HCT116 (cell line): Measurements from ENCODE around the gene SLC27A1. TPM values are rescaled to one million over a fixed set of nuclear protein-coding genes. Genes with fewer than 3 reads are reported as not detected.
"Not testable (repeated sequence)": the region's sequence is repeated elsewhere in the genome, so short reads cannot be mapped to it uniquely, and the experiment has no call there.

Experiments used
- ATAC-seq: fragments of 200-7000 bp; cut with Tn5 transposase; 2 replicates; pipeline ENCODE4 v1.9.1; 2020; ENCODE audit warnings: mild to moderate bottlenecking, moderate library complexity
- BruUV-seq: library from RNA; stranded (reverse); fragments of 400-500 nt; replicated peaks from 2 replicates; lab custom pipeline; 2021; lab: Mats Ljungman, UMichigan
- CTCF ChIA-PET: fragments of 300-600 bp; sonication (Branson Sonifier 250); formaldehyde crosslinking; loops from one replicate; lab custom pipeline; 2021; ENCODE audit warnings: antibody characterized with exemption; lab: Charles Lee
- POLR2A ChIA-PET: fragments of 300-600, 350-600 bp; sonication (Branson Sonifier 250); formaldehyde crosslinking; loops from one replicate; lab custom pipeline; 2021; ENCODE audit warnings: antibody characterized with exemption; lab: Charles Lee
- RAD21 ChIA-PET, 2 experiments: fragments of 300-600 bp; sonication (Branson Sonifier 250); formaldehyde crosslinking; loops; one replicate each; lab custom pipeline; 2023; ENCODE audit warnings: low total read pairs in 2 of 2; ENCODE audit not compliant: uncharacterized antibody in 2 of 2, unreplicated experiment in 2 of 2, low non-redundant PET in 1 of 2; lab: Charles Lee
- DNase-seq: peaks from one replicate; pipeline ENCODE4 v3.0.0-alpha.2; 2010; ENCODE audit warnings: low read depth, low spot score
- H2AFZ ChIP-seq: fragments of 200-600 bp; shearing (Covaris generic), sonication (generic); 2 replicates; pipeline ENCODE4 v1.6.1; 2017; ENCODE audit warnings: low read depth, mixed run types, mixed read lengths, antibody characterized with exemption, low read length; ENCODE audit not compliant: poor library complexity, severe bottlenecking
- H3K27ac ChIP-seq: 2 replicates; pipeline ENCODE4 v1.5.1; 2012; ENCODE audit warnings: low read depth, low read length
- H3K27me3 ChIP-seq: fragments of 200-600 bp; sonication (generic); 2 replicates; pipeline ENCODE4 v1.6.1; 2016; ENCODE audit warnings: mixed run types, low read length, mixed read lengths; ENCODE audit not compliant: insufficient read depth
- H3K36me3 ChIP-seq, 2 experiments: fragments of 200-500 bp in 1 of 2; fragments of 200-600 bp in 1 of 2; sonication (Bioruptor generic) in 1 of 2; sonication (generic) in 1 of 2; 2 replicates each; pipeline versions ENCODE4 v1.5.1 to v1.6.1; 2014 to 2016; ENCODE audit warnings: low read length in 2 of 2, inconsistent platforms in 1 of 2, mixed read lengths in 1 of 2, mixed run types in 1 of 2; ENCODE audit not compliant: insufficient read depth in 2 of 2, control insufficient read depth in 1 of 2
- H3K4me1 ChIP-seq, 2 experiments: fragments of 200-600 bp in 1 of 2; sonication (generic) in 1 of 2; 2 replicates each; pipeline versions ENCODE4 v1.5.1 to v1.6.1; 2012 to 2017; ENCODE audit warnings: low read length in 2 of 2, inconsistent platforms in 1 of 2, mild to moderate bottlenecking in 1 of 2, mixed read lengths in 1 of 2, mixed run types in 1 of 2, moderate library complexity in 1 of 2; ENCODE audit not compliant: insufficient read depth in 2 of 2, control insufficient read depth in 1 of 2
- H3K4me2 ChIP-seq: fragments of 200-600 bp; sonication (generic); 2 replicates; pipeline ENCODE4 v1.6.1; 2017; ENCODE audit warnings: mixed run types, low read length, mixed read lengths
- H3K4me3 ChIP-seq, 2 experiments: fragments of 200-600 bp in 1 of 2; sonication (generic) in 1 of 2; replicated peaks in 1 of 2; 2 replicates each; pipeline ENCODE4 v1.5.1; 2011 to 2016; ENCODE audit warnings: low read length in 2 of 2, control low read depth in 1 of 2, low read depth in 1 of 2, mild to moderate bottlenecking in 1 of 2, mixed read lengths in 1 of 2, mixed run types in 1 of 2
- H3K79me2 ChIP-seq: fragments of 200-600 bp; sonication (generic); 2 replicates; pipeline ENCODE4 v1.6.1; 2017; ENCODE audit warnings: mild to moderate bottlenecking, mixed run types, low read length, moderate library complexity, mixed read lengths; ENCODE audit not compliant: insufficient read depth
- H3K9ac ChIP-seq: fragments of 200-600 bp; sonication (generic); 2 replicates; pipeline ENCODE4 v1.6.1; 2016; ENCODE audit warnings: low read length, mixed read lengths
- H3K9me2 ChIP-seq: fragments of 200-600 bp; sonication (generic), shearing (Covaris generic); 2 replicates; pipeline ENCODE4 v1.6.1; 2017; ENCODE audit warnings: mixed run types, mild to moderate bottlenecking, moderate library complexity; ENCODE audit not compliant: insufficient read depth
- H3K9me3 ChIP-seq, 2 experiments: fragments of 200-500 bp in 1 of 2; fragments of 200-600 bp in 1 of 2; sonication (Bioruptor generic) in 1 of 2; sonication (generic) in 1 of 2; 2 replicates each; pipeline ENCODE4 v1.6.1; 2014 to 2017; ENCODE audit warnings: low read length in 2 of 2, mixed read lengths in 2 of 2, inconsistent platforms in 1 of 2, low read depth in 1 of 2, mild to moderate bottlenecking in 1 of 2, mixed run types in 1 of 2, moderate library complexity in 1 of 2; ENCODE audit not compliant: control insufficient read depth in 1 of 2, insufficient read depth in 1 of 2
- H4K20me1 ChIP-seq: fragments of 200-600 bp; sonication (generic), shearing (Covaris generic); 2 replicates; pipeline ENCODE4 v1.6.1; 2017; ENCODE audit warnings: mixed run types, mild to moderate bottlenecking, moderate library complexity; ENCODE audit not compliant: insufficient read depth
- CBX3 ChIP-seq: IDR thresholded peaks from 2 replicates; pipeline ENCODE4 v1.6.1; 2012; ENCODE audit warnings: low read depth
- EGR1 ChIP-seq: IDR thresholded peaks from 2 replicates; pipeline ENCODE4 v1.6.1; 2012; ENCODE audit warnings: low read depth
- EZH2 ChIP-seq: fragments of 200-600 bp; sonication (generic); IDR thresholded peaks from 2 replicates; pipeline ENCODE4 v1.6.1; 2017; ENCODE audit warnings: antibody characterized with exemption, mixed run types
- FOSL1 ChIP-seq: IDR thresholded peaks from 2 replicates; pipeline ENCODE4 v1.6.1; 2012; ENCODE audit warnings: low read depth
- JUND ChIP-seq: IDR thresholded peaks from 2 replicates; pipeline ENCODE4 v1.6.1; 2012
- POLR2AphosphoS5 ChIP-seq: IDR thresholded peaks from 2 replicates; pipeline ENCODE4 v1.6.1; 2011; ENCODE audit warnings: mild to moderate bottlenecking, low read depth, low read length, moderate library complexity
- RAD21 ChIP-seq: IDR thresholded peaks from 2 replicates; pipeline ENCODE4 v1.6.1; 2012; ENCODE audit warnings: low read depth, mild to moderate bottlenecking
- SIN3A ChIP-seq: IDR thresholded peaks from 2 replicates; pipeline ENCODE4 v1.6.1; 2012; ENCODE audit warnings: low read depth
- SP1 ChIP-seq: IDR thresholded peaks from 2 replicates; pipeline ENCODE4 v1.6.1; 2012; ENCODE audit warnings: low read depth
- YY1 ChIP-seq: IDR thresholded peaks from 2 replicates; pipeline ENCODE4 v1.6.1; 2011; ENCODE audit warnings: low read length, low read depth, moderate library complexity, mild to moderate bottlenecking; ENCODE audit not compliant: insufficient replicate concordance; ENCODE audit errors: extremely low read depth
- ZFX ChIP-seq: fragments of 450-650 bp; IDR thresholded peaks from 2 replicates; pipeline ENCODE4 v1.6.1; 2017
- intact Hi-C: fragments of 100-400 bp; cut with micrococcal nuclease; formaldehyde crosslinking; loops from 2 replicates; pipeline ENCODE4 v1.10.0; 2022
- total RNA-seq: library from RNA; stranded (reverse); gene quantifications from one replicate; pipeline ENCODE4 v1.2.1, GENCODE V29; 2021; ENCODE audit not compliant: unreplicated experiment
- TF ChIP-seq, protein P1 (sequence below): IDR thresholded peaks from 2 replicates; pipeline ENCODE4 v1.6.1; 2012
- TF ChIP-seq, protein P2 (sequence below): IDR thresholded peaks from 2 replicates; pipeline ENCODE4 v1.6.1; 2012
- TF ChIP-seq, protein P3 (sequence below), 3 experiments: fragments of 200-600 bp in 1 of 3; sonication (generic) in 1 of 3; IDR thresholded peaks in 2 of 3; conservative IDR thresholded peaks in 1 of 3; 2 replicates each; pipeline ENCODE4 v1.5.1; 2012 to 2017; ENCODE audit warnings: low read depth in 2 of 3, low read length in 2 of 3, antibody characterized with exemption in 1 of 3, borderline replicate concordance in 1 of 3, control low read depth in 1 of 3, mild to moderate bottlenecking in 1 of 3, mixed read lengths in 1 of 3, mixed run types in 1 of 3, moderate library complexity in 1 of 3; ENCODE audit not compliant: insufficient read depth in 1 of 3

The SLC27A1 gene
- total RNA-seq, 1 experiment from 2014 or later, result 22.5 TPM

DNA sequence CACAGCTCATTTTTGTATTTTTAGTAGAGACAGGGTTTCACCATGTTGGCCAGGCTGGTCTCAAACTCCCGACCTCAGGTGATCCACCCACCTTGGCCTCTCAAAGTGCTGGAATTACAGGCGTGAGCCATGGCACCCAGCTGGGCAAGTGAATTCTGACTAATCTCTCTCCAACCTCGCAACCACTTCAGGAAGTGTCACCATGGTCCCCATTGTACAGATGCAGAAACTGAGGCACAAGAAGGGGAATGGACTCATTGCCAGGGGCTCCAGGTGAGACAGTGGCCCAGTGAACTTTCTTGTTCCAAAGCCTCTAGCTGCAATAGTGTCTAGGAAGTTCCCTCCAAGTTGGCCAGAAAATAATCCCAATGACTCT lies 38.2 kb downstream of the SLC27A1 start:
- intact Hi-C loops, H2AFZ ChIP-seq, H3K36me3 ChIP-seq, H3K27me3 ChIP-seq: not testable (repeated sequence)
- POLR2A ChIA-PET, result interaction anchor here (1.0 to 1.3 kb wide), 2 partner anchors 21 to 351 kb away, joined by 3 to 4 read pairs; partner anchors contain the start of gene RPL18A
- Histone ChIP-seq H3K4me1 (peaks cover 39 to 60% of the 10 kb centered on the region in 2 experiments), H3K4me2 (peak overlapping the region; percentile 95), H3K4me3 (peak overlapping the region in 1 of 2 experiments; percentile 18; a peak in 2 of 4 replicates)
- TF ChIP-seq POLR2AphosphoS5 (0 out of 2 replicates have a peak, but pooled peaks have one; percentile 2), CBX3 (peak; percentile 68; the same call in 1 of the 2 replicates), SIN3A (0 out of 2 replicates have a peak, but pooled peaks have one; percentile 20), JUND (peak; percentile 20; the same call in 1 of the 2 replicates), EGR1 (peak; percentile 42)
- TF ChIP-seq, all 23 proteins: peak for 5; not testable (repeated sequence) for 18
- ATAC-seq, BruUV-seq, H3K9me3 ChIP-seq, H4K20me1 ChIP-seq, RAD21 ChIA-PET, H3K9me2 ChIP-seq: not testable (repeated sequence)
- Histone ChIP-seq H3K9ac (peak overlapping the region; percentile 62), H3K79me2 (peaks cover 67% of the 10 kb centered on the region), H3K27ac (peak overlapping the region; percentile 100)
- CTCF ChIA-PET, result interaction anchor here (2.1 kb wide), 1 partner anchor 13 kb away, joined by 7 read pairs; no protein-coding TSS in a partner anchor
- peak; percentile 54 for DNase-seq

DNA sequence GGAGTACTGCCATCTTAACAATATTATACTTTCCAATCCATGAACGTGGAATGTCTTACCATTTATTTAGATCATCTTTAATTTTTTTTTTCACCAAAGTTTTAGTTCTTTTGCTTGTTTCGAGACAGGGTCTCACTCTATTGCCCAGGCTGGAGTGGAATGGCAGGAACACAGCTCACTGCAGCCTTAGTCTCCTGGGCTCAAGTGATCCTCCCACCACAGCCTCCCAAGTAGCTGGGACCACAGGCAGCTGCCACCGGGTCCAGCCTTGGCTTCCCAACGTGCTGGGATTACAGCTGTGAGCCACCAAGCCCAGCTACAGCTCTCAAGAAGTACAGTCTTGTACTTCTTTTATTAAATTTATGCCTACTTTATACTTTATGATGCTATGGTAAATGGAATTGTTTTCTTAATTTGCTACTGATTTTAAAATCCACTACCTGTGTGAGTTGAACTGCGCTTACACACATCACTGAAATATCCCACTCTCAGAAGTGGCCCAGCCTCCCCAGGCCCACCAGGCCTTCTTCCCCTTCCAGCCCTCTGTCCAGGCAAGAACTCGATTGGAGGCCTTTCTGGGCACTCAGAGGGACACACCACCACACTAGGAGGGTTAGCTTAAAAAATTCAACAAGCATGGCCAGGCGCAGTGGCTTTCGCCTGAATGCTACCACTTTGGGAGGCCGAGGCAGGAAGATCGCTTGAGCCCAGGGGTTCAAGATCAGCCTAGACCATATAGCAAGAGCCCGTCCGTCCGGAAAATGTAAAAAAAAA lies 40.1 kb downstream of the SLC27A1 start:
- intact Hi-C loops, result loop anchor here (5.0 kb wide), 2 partner anchors 67 to 267 kb away; no protein-coding TSS in a partner anchor
- peak overlapping the region; percentile 100 for H3K27ac ChIP-seq
- peak overlapping the region; percentile 97 for H3K9ac ChIP-seq
- no peak overlapping the region for H2AFZ ChIP-seq
- H3K36me3 ChIP-seq, result no peaks in the 10 kb centered on the region
- H3K9me2 ChIP-seq, result no peaks in the 10 kb centered on the region
- DNase-seq, result no peak
- no peaks in the 10 kb centered on the region for H3K9me3 ChIP-seq
- TF ChIP-seq POLR2AphosphoS5, result no peak
- TF ChIP-seq, protein P1, sequence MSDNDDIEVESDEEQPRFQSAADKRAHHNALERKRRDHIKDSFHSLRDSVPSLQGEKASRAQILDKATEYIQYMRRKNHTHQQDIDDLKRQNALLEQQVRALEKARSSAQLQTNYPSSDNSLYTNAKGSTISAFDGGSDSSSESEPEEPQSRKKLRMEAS, result no peak
- TF ChIP-seq EZH2, result no peak
- TF ChIP-seq, protein P2, sequence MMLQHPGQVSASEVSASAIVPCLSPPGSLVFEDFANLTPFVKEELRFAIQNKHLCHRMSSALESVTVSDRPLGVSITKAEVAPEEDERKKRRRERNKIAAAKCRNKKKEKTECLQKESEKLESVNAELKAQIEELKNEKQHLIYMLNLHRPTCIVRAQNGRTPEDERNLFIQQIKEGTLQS, result no peak
- TF ChIP-seq JUND, result no peak
- no peak for TF ChIP-seq RAD21
- no peak for TF ChIP-seq YY1
- TF ChIP-seq SP1, result no peak
- TF ChIP-seq SIN3A, result no peak
- TF ChIP-seq, protein P3, sequence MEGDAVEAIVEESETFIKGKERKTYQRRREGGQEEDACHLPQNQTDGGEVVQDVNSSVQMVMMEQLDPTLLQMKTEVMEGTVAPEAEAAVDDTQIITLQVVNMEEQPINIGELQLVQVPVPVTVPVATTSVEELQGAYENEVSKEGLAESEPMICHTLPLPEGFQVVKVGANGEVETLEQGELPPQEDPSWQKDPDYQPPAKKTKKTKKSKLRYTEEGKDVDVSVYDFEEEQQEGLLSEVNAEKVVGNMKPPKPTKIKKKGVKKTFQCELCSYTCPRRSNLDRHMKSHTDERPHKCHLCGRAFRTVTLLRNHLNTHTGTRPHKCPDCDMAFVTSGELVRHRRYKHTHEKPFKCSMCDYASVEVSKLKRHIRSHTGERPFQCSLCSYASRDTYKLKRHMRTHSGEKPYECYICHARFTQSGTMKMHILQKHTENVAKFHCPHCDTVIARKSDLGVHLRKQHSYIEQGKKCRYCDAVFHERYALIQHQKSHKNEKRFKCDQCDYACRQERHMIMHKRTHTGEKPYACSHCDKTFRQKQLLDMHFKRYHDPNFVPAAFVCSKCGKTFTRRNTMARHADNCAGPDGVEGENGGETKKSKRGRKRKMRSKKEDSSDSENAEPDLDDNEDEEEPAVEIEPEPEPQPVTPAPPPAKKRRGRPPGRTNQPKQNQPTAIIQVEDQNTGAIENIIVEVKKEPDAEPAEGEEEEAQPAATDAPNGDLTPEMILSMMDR (IDR thresholded peaks at IDR 0.05 in 2 of 3, conservative IDR thresholded peaks at IDR 0.05 in 1 of 3; ENCODE audit: borderline replicate concordance in 1 of 3, insufficient read depth in 1 of 3, low read depth in 2 of 3, low read length in 2 of 3), result no peak
- no peak for TF ChIP-seq FOSL1
- TF ChIP-seq ZFX, result no peak; the same call in 1 of the 2 replicates
- no peak for TF ChIP-seq EGR1
- H3K4me2 ChIP-seq, result peak overlapping the region; percentile 95
- peaks cover 54% of the 10 kb centered on the region for H3K79me2 ChIP-seq
- POLR2A ChIA-PET, result interaction anchor here (0.7 to 1.8 kb wide), 3 partner anchors 28 to 256 kb away, joined by 3 read pairs; no protein-coding TSS in a partner anchor
- CTCF ChIA-PET, result interaction anchor here (0.6 to 1.1 kb wide), 2 partner anchors 45 to 63 kb away, joined by 3 read pairs; no protein-coding TSS in a partner anchor
- no TSS peak for BruUV-seq
- H3K27me3 ChIP-seq, result no peaks in the 10 kb centered on the region
- H3K4me1 ChIP-seq, result peaks cover 46 to 66% of the 10 kb centered on the region in 2 experiments
- peak overlapping the region; percentile 87 to 99 for H3K4me3 ChIP-seq
- no peak for ATAC-seq
- no peaks in the 10 kb centered on the region for H4K20me1 ChIP-seq
- RAD21 ChIA-PET, result interaction anchor here in 1 of 2 experiments (0.7 kb wide), 1 partner anchor 46 kb away, joined by 3 read pairs; no protein-coding TSS in a partner anchor
